ENCODE results near the gene METTL16.

The METTL16 gene

DNA sequence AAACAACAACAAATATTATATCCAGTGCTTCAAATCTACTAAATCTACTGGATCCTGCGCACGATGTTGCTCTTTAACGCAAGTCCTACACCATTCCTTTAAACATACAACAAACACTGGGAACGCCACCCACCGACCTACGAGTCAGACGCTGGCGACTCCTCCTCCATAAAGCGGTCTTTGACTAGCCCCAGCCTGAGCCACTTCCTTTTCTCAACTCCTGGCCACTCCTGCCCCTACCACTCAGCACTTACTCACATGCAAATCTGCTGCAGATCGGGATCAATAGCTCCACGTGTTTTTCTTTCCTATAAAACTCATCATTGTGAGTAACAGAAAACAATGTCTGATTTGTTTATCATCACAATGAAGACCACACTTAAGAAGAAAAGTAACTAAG is 78.0 kb downstream of the METTL16 start:
- H3K4me3 ChIP-seq (ENCODE audit: low read length) = no peak overlapping the region
- DNase-seq (ENCODE audit: low read depth) = no peak
- TF ChIP-seq, protein P1, sequence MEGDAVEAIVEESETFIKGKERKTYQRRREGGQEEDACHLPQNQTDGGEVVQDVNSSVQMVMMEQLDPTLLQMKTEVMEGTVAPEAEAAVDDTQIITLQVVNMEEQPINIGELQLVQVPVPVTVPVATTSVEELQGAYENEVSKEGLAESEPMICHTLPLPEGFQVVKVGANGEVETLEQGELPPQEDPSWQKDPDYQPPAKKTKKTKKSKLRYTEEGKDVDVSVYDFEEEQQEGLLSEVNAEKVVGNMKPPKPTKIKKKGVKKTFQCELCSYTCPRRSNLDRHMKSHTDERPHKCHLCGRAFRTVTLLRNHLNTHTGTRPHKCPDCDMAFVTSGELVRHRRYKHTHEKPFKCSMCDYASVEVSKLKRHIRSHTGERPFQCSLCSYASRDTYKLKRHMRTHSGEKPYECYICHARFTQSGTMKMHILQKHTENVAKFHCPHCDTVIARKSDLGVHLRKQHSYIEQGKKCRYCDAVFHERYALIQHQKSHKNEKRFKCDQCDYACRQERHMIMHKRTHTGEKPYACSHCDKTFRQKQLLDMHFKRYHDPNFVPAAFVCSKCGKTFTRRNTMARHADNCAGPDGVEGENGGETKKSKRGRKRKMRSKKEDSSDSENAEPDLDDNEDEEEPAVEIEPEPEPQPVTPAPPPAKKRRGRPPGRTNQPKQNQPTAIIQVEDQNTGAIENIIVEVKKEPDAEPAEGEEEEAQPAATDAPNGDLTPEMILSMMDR (conservative IDR thresholded peaks at IDR 0.05; ENCODE audit: low read depth, low read length) = no peak

DNA sequence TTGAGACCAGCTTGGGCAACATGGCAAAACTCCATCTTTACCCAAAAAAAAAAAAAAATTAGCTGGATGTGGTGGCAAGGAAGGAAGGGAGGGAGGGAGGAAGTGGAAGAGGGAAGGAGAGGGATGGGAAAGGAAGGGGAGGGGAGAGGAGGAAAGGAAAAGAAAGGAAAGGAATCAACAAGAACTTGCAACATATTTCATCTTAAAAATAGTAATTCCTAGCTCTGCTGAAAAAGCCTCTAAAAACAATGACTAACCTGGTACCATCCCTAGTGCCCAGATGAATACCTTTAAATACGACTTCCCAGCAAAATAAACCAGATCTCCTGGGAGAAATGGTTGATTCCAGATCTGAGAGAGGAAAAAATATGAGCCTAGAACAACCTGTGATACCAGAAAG is 83.8 kb downstream of the METTL16 start:
- TF ChIP-seq, protein P1 (conservative IDR thresholded peaks at IDR 0.05; ENCODE audit: low read depth, low read length) = no peak
- H3K4me3 ChIP-seq (ENCODE audit: low read length) = no peak overlapping the region
- DNase-seq (ENCODE audit: low read depth) = no peak

DNA sequence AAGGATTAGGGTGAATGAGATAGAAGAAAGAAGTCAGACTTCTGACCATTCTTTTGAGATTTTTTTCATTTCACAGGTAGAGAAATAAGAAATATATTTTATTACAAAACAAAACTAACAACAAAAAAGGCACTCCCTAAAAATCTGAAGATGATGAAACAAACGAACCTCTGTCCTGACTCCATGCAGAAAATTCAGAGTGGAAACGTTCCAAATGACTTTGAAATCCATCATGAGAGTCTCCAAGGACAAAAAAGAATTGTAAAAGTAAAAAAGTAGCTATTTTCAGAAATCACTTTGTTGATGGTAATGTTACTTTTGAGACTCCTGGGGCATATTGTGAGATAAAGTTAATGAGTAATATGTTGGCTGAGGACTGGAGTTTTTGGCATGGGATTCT is 84.5 kb downstream of the METTL16 start:
- DNase-seq (ENCODE audit: low read depth) = no peak
- TF ChIP-seq, protein P1 (conservative IDR thresholded peaks at IDR 0.05; ENCODE audit: low read depth, low read length) = no peak
- H3K4me3 ChIP-seq (ENCODE audit: low read length) = no peak overlapping the region

DNA sequence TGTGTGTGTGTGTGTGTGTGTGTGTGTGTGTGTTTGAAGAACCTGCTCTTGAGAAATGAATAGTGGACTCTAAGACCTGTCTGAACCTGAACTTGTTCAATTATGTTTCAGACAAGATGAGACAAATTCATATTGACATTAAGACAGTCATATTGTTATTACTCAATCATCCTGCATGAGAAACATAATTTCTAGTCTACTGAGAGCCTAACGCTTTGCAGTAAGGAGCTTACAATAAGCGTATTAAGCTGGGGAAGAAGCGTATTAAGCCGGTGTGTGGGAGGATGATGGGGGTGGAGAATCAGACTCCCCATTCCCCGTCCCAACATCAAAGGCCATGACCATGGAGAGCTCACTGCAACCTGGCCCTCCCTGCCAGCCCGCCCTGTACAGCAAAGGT is 88.4 kb downstream of the METTL16 start:
- H3K4me3 ChIP-seq (ENCODE audit: low read length) = no peak overlapping the region
- DNase-seq (ENCODE audit: low read depth) = peak; percentile 83
- TF ChIP-seq, protein P1 (conservative IDR thresholded peaks at IDR 0.05; ENCODE audit: low read depth, low read length) = no peak

GRCh38 chr17:2421315-2422147 is 90.2 kb downstream of the METTL16 start:
- no peak overlapping the region for H3K4me3 ChIP-seq (ENCODE audit: low read length)
- TF ChIP-seq, protein P1 (conservative IDR thresholded peaks at IDR 0.05; ENCODE audit: low read depth, low read length) = peak; percentile 46
- no peak for DNase-seq (ENCODE audit: low read depth)

GRCh38 chr17:2420176-2420575 is 91.5 kb downstream of the METTL16 start:
- TF ChIP-seq, protein P1 (conservative IDR thresholded peaks at IDR 0.05; ENCODE audit: low read depth, low read length) = no peak
- no peak overlapping the region for H3K4me3 ChIP-seq (ENCODE audit: low read length)
- no peak for DNase-seq (ENCODE audit: low read depth)

GRCh38 chr17:2419486-2419885 is 92.2 kb downstream of the METTL16 start:
- TF ChIP-seq, protein P1 (conservative IDR thresholded peaks at IDR 0.05; ENCODE audit: low read depth, low read length) = no peak
- no peak overlapping the region for H3K4me3 ChIP-seq (ENCODE audit: low read length)
- no peak for DNase-seq (ENCODE audit: low read depth)

Measured in retinal pigment epithelial cell (primary cell).